Breast epithelium (tissue), 3 donors: Measurements from ENCODE around the gene FAM120C.

Experiments used
- POLR2A ChIP-seq: fragments of 450-650 bp; IDR thresholded peaks from one replicate; pipeline ENCODE4 v1.6.1; 2016; ENCODE audit warnings: antibody characterized with exemption, mild to moderate bottlenecking, moderate library complexity
- TF ChIP-seq, protein P1 (sequence below), 3 donors: fragments of 450-650 bp; IDR thresholded peaks; one replicate each; pipeline ENCODE4 v1.5.1; 2016 to 2017; ENCODE audit warnings: antibody characterized with exemption in 3 of 3, mild to moderate bottlenecking in 3 of 3, moderate library complexity in 3 of 3

- no peak for TF ChIP-seq POLR2A
- TF ChIP-seq, protein P1, sequence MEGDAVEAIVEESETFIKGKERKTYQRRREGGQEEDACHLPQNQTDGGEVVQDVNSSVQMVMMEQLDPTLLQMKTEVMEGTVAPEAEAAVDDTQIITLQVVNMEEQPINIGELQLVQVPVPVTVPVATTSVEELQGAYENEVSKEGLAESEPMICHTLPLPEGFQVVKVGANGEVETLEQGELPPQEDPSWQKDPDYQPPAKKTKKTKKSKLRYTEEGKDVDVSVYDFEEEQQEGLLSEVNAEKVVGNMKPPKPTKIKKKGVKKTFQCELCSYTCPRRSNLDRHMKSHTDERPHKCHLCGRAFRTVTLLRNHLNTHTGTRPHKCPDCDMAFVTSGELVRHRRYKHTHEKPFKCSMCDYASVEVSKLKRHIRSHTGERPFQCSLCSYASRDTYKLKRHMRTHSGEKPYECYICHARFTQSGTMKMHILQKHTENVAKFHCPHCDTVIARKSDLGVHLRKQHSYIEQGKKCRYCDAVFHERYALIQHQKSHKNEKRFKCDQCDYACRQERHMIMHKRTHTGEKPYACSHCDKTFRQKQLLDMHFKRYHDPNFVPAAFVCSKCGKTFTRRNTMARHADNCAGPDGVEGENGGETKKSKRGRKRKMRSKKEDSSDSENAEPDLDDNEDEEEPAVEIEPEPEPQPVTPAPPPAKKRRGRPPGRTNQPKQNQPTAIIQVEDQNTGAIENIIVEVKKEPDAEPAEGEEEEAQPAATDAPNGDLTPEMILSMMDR (IDR thresholded peaks at IDR 0.05) = no peak
Observed at GRCh38 chrX:54043056-54043455, 140.0 kb downstream of the FAM120C start.
